Measurements from ENCODE around the gene NRXN3. TPM values are rescaled to one million over a fixed set of nuclear protein-coding genes. Genes with fewer than 3 reads are reported as not detected.

Gene NRXN3
- total RNA-seq, 4 donors from 2014 or later = 0.56 to 1.6 (median 1.1) TPM

DNA sequence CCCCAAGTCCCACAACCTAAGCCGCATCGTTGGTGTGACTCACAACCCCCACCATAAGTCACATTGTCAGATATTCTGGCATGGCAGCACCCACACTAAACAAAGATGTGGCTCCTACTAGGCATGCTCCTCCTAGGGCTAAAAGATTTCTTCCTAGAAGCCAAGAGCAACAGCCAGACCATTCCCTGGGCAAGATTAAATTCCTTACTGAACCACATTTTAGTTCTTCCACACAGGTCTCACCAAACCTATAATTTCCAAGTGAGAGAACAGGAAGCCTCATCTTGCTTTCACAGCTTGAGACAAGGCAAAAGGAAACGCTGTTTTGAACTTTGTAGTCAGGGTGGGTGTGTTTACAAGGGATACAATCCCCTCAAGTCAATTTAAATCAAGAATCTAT lies 1408.3 kb downstream of the NRXN3 start:
- Histone ChIP-seq H3K4me1 (no peaks in the 10 kb centered on the region), H3K27me3 (no peaks in the 10 kb centered on the region), H3K9me3 (no peaks in the 10 kb centered on the region), H3K4me3 (replicated peaks in 1 of 3) (no peak overlapping the region), H3K36me3 (no peaks in the 10 kb centered on the region), H3K27ac (no peak overlapping the region)
- TF ChIP-seq POLR2A (IDR thresholded peaks at IDR 0.05) = no peak
- TF ChIP-seq, protein P1, sequence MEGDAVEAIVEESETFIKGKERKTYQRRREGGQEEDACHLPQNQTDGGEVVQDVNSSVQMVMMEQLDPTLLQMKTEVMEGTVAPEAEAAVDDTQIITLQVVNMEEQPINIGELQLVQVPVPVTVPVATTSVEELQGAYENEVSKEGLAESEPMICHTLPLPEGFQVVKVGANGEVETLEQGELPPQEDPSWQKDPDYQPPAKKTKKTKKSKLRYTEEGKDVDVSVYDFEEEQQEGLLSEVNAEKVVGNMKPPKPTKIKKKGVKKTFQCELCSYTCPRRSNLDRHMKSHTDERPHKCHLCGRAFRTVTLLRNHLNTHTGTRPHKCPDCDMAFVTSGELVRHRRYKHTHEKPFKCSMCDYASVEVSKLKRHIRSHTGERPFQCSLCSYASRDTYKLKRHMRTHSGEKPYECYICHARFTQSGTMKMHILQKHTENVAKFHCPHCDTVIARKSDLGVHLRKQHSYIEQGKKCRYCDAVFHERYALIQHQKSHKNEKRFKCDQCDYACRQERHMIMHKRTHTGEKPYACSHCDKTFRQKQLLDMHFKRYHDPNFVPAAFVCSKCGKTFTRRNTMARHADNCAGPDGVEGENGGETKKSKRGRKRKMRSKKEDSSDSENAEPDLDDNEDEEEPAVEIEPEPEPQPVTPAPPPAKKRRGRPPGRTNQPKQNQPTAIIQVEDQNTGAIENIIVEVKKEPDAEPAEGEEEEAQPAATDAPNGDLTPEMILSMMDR (IDR thresholded peaks at IDR 0.05) = no peak
- no peak for DNase-seq
- WGBS, 2 donors = 84% methylated on average over 3 of the region's 3 CpGs
- intact Hi-C loops (cut with DNase I) = no loop called here

DNA sequence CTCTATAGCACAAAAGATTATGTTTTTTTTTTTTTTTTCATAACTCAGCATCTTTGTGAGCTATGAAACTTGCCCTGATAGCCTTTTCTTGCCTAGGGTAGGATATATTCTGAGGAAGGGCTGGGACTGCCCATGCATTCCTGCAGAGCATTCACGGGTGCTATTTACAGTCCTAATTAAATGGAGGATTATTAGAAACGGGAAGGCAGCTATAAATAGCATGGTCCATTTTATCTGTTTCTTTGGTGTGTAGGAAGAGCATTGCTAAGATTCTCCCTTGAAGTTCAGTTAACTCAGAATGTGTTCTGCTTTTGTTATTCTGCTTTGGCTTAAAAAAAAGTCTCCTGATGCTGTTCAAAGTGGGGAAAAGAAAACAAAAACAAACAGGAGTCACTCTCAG lies 1410.2 kb downstream of the NRXN3 start:
- no peaks in the 10 kb centered on the region for H3K9me3 ChIP-seq
- no peak for TF ChIP-seq POLR2A (IDR thresholded peaks at IDR 0.05)
- TF ChIP-seq, protein P1 (IDR thresholded peaks at IDR 0.05) = no peak
- H3K27me3 ChIP-seq = no peaks in the 10 kb centered on the region
- no peaks in the 10 kb centered on the region for H3K36me3 ChIP-seq
- H3K4me1 ChIP-seq = no peaks in the 10 kb centered on the region
- WGBS, 2 donors = 13 to 17% methylated on average over 2 of the region's 2 CpGs
- no peak for DNase-seq
- intact Hi-C loops (cut with DNase I) = no loop called here
- no peak overlapping the region for H3K27ac ChIP-seq
- H3K4me3 ChIP-seq (replicated peaks in 1 of 3) = no peak overlapping the region

DNA sequence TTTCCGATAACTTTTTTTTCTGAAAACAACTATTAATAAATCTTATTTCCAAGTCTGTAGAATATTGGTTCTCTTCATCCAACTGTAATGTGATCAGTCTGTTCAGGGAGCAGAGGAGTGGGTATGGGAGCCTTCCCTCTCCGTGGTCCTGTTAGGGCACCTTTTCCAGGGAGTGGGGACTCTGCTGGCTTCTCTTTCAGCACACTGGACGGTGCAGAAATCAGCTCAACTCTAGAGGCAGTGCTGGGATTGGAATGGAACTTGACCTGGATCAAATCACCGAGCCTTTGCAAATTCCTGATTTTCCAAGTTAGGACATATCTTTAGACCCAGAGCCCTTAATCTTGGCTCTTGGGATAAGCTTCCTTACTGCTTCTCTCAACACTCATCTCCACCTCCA lies 1410.7 kb downstream of the NRXN3 start:
- no peak overlapping the region for H3K27ac ChIP-seq
- no peak overlapping the region for H3K4me3 ChIP-seq (replicated peaks in 1 of 3)
- WGBS, 2 donors = 78 to 88% methylated on average over 4 of the region's 4 CpGs
- no peak for DNase-seq
- no peaks in the 10 kb centered on the region for H3K4me1 ChIP-seq
- H3K27me3 ChIP-seq = no peaks in the 10 kb centered on the region
- no peaks in the 10 kb centered on the region for H3K9me3 ChIP-seq
- TF ChIP-seq POLR2A (IDR thresholded peaks at IDR 0.05) = no peak
- TF ChIP-seq, protein P1 (IDR thresholded peaks at IDR 0.05) = no peak
- no peaks in the 10 kb centered on the region for H3K36me3 ChIP-seq
- intact Hi-C loops (cut with DNase I) = no loop called here

DNA sequence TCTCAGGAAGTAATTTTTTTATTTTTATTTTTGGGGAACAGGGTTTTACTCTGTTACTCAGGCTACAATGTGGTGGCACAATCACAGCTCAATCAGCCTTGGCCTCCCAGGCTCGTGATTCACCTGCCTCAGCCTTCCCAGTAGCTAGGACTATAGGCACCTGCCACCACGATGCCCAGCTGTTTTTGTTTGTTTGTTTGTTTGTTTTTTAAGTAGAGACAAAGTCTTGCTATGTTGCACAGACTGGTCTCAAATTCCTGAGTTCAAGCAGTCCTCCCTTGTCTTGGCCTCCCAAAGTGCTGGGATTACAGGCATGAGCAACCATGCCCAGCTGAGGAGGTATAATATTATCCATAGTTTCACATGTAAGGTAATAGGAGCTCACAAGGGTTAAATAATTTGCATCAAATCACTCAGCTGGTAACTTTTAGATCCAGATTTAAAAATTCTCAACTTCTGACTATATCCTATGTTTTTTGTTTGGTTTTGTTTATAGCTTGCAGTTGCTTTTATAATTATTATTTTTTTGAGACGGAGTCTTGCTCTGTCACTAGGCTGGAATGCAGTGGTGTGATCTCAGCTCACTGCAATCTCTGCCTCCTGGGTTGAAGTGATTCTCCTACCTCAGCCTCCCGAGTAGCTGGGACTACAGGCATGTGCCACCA lies 1411.9 kb downstream of the NRXN3 start:
- Histone ChIP-seq H3K9me3 (no peaks in the 10 kb centered on the region), H3K27ac (no peak overlapping the region), H3K27me3 (no peaks in the 10 kb centered on the region), H3K36me3 (no peaks in the 10 kb centered on the region), H3K4me1 (peaks cover 0 to 4% of the 10 kb centered on the region in 2 donors), H3K4me3 (replicated peaks in 1 of 3) (no peak overlapping the region)
- intact Hi-C loops (cut with DNase I) = no loop called here
- TF ChIP-seq, protein P1 (IDR thresholded peaks at IDR 0.05) = no peak
- TF ChIP-seq POLR2A (IDR thresholded peaks at IDR 0.05) = no peak
- WGBS, 2 donors = 84 to 91% methylated on average over 4 of the region's 4 CpGs
- no peak for DNase-seq

DNA sequence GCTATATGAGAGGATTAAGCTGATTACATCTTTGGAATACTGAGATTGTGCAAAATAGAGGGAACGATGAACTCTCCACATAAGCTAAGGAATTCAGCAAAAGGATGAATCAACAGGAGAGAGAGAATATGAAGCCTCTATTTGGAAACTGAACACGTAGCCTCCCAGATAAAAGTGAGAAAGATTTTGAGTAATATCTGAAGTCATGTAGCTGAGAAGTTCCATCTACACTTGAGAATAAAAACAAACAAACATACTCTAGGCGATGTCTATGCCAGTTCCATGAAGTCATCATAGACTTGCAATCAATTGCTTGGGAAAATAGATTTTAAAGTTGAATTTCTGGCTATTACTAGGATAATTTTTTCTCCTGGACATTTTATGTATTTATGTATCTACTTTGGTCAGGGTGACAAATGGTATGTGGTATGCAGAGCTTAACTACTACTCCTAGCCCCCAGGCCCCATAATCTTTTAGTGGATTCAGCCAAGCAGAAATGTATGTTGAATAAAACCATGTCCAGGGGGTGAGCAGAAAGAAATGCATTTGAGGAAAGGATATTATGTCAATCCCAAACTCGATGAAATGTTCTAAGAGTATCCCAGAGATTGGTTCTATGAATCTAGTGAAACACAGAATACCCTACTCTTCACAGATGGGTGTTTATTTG lies 1413.7 kb downstream of the NRXN3 start:
- Histone ChIP-seq H3K27ac (no peak overlapping the region), H3K9me3 (no peaks in the 10 kb centered on the region), H3K4me3 (replicated peaks in 1 of 3) (no peak overlapping the region), H3K4me1 (peaks cover 0 to 4% of the 10 kb centered on the region in 2 donors), H3K36me3 (no peaks in the 10 kb centered on the region), H3K27me3 (no peaks in the 10 kb centered on the region)
- 80 to 84% methylated on average over 4 of the region's 4 CpGs for WGBS, 2 donors
- DNase-seq = no peak
- intact Hi-C loops (cut with DNase I) = no loop called here
- TF ChIP-seq POLR2A (IDR thresholded peaks at IDR 0.05) = no peak
- TF ChIP-seq, protein P1 (IDR thresholded peaks at IDR 0.05) = no peak
